CD8-positive, alpha-beta memory T cell (primary cell): ENCODE results near the gene AFF4. TPM values are rescaled to one million over a fixed set of nuclear protein-coding genes. Genes with fewer than 3 reads are reported as not detected.

ENCODE experiments used
- CTCF ChIA-PET: fragments of 350-600 bp; sonication (Branson Sonifier 250); formaldehyde crosslinking; loops from one replicate; lab custom pipeline; 2021; ENCODE audit warnings: antibody characterized with exemption; lab: Charles Lee
- POLR2A ChIA-PET: fragments of 350-600 bp; sonication (Branson Sonifier 250); formaldehyde crosslinking; loops from one replicate; lab custom pipeline; 2021; ENCODE audit warnings: antibody characterized with exemption; lab: Charles Lee
- DNase-seq, 5 donors: peaks; one replicate each; pipeline versions ENCODE4 v3.0.0 to v3.0.0-alpha.2; 2020 to 2022; ENCODE audit warnings: mixed read lengths in 1 of 5
- H3K27ac ChIP-seq: one replicate; pipeline ENCODE4 v1.7.0; 2013; ENCODE audit warnings: low read depth, mild to moderate bottlenecking, low read length, moderate library complexity
- H3K27me3 ChIP-seq: 2 replicates; pipeline ENCODE4 v1.7.0; 2013; ENCODE audit warnings: low read length, mild to moderate bottlenecking; ENCODE audit not compliant: insufficient read depth, poor library complexity, severe bottlenecking
- H3K36me3 ChIP-seq: 2 replicates; pipeline ENCODE4 v1.7.0; 2013; ENCODE audit warnings: mild to moderate bottlenecking, low read length, moderate library complexity; ENCODE audit not compliant: insufficient read depth
- H3K4me1 ChIP-seq: 2 replicates; pipeline ENCODE4 v1.7.0; 2013; ENCODE audit warnings: mild to moderate bottlenecking, low read length, moderate library complexity; ENCODE audit not compliant: insufficient read depth
- H3K4me3 ChIP-seq: 2 replicates; pipeline ENCODE4 v1.7.0; 2013; ENCODE audit warnings: mild to moderate bottlenecking, low read length
- H3K9me3 ChIP-seq: 2 replicates; pipeline ENCODE4 v1.7.0; 2013; ENCODE audit warnings: mild to moderate bottlenecking, low read length
- H3K27ac Mint-ChIP-seq, 8 donors: one replicate each; pipeline ENCODE4 v1.8.0; 2020 to 2021; ENCODE audit warnings: mixed read lengths in 8 of 8, mild to moderate bottlenecking in 6 of 8, inconsistent platforms in 3 of 8, moderate library complexity in 3 of 8
- H3K27me3 Mint-ChIP-seq, 2 donors: one replicate each; pipeline ENCODE4 v1.8.0; 2020 to 2021; ENCODE audit warnings: mixed read lengths in 2 of 2, mild to moderate bottlenecking in 1 of 2, moderate library complexity in 1 of 2
- H3K36me3 Mint-ChIP-seq, 3 donors: one replicate each; pipeline ENCODE4 v1.8.0; 2020 to 2021; ENCODE audit warnings: mixed read lengths in 3 of 3, inconsistent platforms in 1 of 3, mild to moderate bottlenecking in 1 of 3
- H3K4me1 Mint-ChIP-seq, 3 donors: one replicate each; pipeline ENCODE4 v1.8.0; 2020 to 2021; ENCODE audit warnings: mixed read lengths in 3 of 3, inconsistent platforms in 1 of 3, mild to moderate bottlenecking in 1 of 3
- H3K4me3 Mint-ChIP-seq, 7 donors: one replicate each; pipeline ENCODE4 v1.8.0; 2020 to 2021; ENCODE audit warnings: mixed read lengths in 7 of 7, mild to moderate bottlenecking in 6 of 7, moderate library complexity in 4 of 7, inconsistent platforms in 2 of 7
- H3K9me3 Mint-ChIP-seq, 5 donors: one replicate each; pipeline ENCODE4 v1.8.0; 2020 to 2022; ENCODE audit warnings: mixed read lengths in 5 of 5, mild to moderate bottlenecking in 3 of 5, moderate library complexity in 2 of 5, inconsistent platforms in 1 of 5
- polyA plus RNA-seq: library from polyadenylated mRNA; unstranded; fragments of 300-500 nt; fragmentation: Illumina TruSeq; gene quantifications from one replicate; pipeline ENCODE4 v1.2.3, GENCODE V29; 2021
- total RNA-seq, 2 experiments: library from RNA; stranded (reverse); gene quantifications; one replicate each; pipeline ENCODE4 v1.2.3, GENCODE V29; 2021

AFF4 gene
- total and polyA plus RNA-seq, 3 experiments from 2014 or later, result 17.5 to 28.8 (median 26.3) TPM

GRCh38 chr5:132836852-132837251, 126.6 kb downstream of the AFF4 start:
- ChIA-PET CTCF (interaction anchor here (1.5 kb wide), 1 partner anchor 9 kb away, joined by 4 read pairs; no protein-coding TSS in a partner anchor), POLR2A (no interaction called here)
- no peak overlapping the region for H3K4me3 ChIP-seq
- H3K9me3 Mint-ChIP-seq, result no peaks in the 10 kb centered on the region
- no peaks in the 10 kb centered on the region for H3K27me3 Mint-ChIP-seq
- no peak for DNase-seq
- H3K4me3 Mint-ChIP-seq, result no peak overlapping the region
- no peaks in the 10 kb centered on the region for H3K36me3 Mint-ChIP-seq
- no peaks in the 10 kb centered on the region for H3K4me1 Mint-ChIP-seq
- no peaks in the 10 kb centered on the region for H3K4me1 ChIP-seq
- no peaks in the 10 kb centered on the region for H3K9me3 ChIP-seq
- no peaks in the 10 kb centered on the region for H3K27me3 ChIP-seq
- no peaks in the 10 kb centered on the region for H3K36me3 ChIP-seq
- H3K27ac ChIP-seq, result no peak overlapping the region
- no peak overlapping the region for H3K27ac Mint-ChIP-seq

DNA sequence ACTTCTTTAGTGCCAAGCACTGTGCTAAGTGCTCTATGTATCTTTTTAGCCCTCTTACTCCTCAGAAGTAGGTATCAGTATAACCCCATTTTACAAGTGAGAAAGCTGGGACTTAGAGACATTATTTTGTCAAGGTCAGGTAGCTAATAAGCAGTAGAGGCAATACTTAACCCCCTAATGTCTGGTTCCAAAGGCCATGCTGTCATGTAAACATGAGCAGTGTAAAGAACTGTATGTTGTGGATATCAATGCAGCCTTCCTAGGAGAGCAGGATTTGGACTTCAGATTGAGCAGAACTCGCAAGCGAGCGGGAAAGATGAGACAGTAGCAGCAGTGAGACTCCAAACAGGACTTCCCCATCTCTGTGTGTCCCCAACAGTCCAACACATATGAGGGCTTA, 129.4 kb downstream of the AFF4 start:
- Mint-ChIP-seq H3K9me3 (peaks cover 0 to 2% (median 0%) of the 10 kb centered on the region in 5 donors), H3K4me3 (peak overlapping the region in 1 of 7 donors; percentile 4), H3K27ac (no peak overlapping the region), H3K27me3 (peaks cover 7 to 14% of the 10 kb centered on the region in 2 donors), H3K36me3 (peaks cover 0 to 1% (median 0%) of the 10 kb centered on the region in 3 donors), H3K4me1 (peaks cover 4 to 16% (median 6%) of the 10 kb centered on the region in 3 donors)
- no peaks in the 10 kb centered on the region for H3K36me3 ChIP-seq
- no peaks in the 10 kb centered on the region for H3K9me3 ChIP-seq
- DNase-seq, result no peak
- no peak overlapping the region for H3K4me3 ChIP-seq
- no peak overlapping the region for H3K27ac ChIP-seq
- peaks cover 5% of the 10 kb centered on the region for H3K27me3 ChIP-seq
- ChIA-PET CTCF (interaction anchor here (1.3 to 1.4 kb wide), 2 partner anchors 32 to 307 kb away, joined by 3 read pairs; partner anchors contain the start of genes GDF9 and UQCRQ), POLR2A (no interaction called here)
- H3K4me1 ChIP-seq, result no peaks in the 10 kb centered on the region

DNA sequence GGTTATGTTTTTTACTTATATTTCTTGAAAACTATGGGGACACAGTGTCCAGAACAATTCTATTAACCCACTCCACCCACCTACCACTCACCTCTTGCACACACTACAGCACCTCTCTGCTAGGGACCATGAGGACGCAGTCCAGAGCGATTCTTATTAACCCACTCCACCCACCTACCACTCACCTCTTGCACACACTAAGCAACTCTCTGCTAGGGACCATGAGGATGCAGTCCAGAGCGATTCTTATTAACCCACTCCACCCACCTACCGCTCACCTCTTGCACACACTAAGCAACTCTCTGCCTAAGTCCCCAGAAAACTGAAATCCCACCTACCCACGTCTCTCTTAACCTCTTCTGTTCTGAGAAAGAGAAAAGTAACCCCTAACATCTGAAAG, 130.8 kb downstream of the AFF4 start:
- H3K36me3 ChIP-seq, result no peaks in the 10 kb centered on the region
- no peaks in the 10 kb centered on the region for H3K4me1 ChIP-seq
- no peak for DNase-seq
- ChIA-PET CTCF (interaction anchor here (0.8 to 1.4 kb wide), 2 partner anchors 25 to 33 kb away, joined by 3 read pairs; partner anchors contain the start of genes GDF9 and UQCRQ), POLR2A (no interaction called here)
- no peak overlapping the region for H3K4me3 ChIP-seq
- peak overlapping the region in 2 of 8 donors; percentile 51 to 54 for H3K27ac Mint-ChIP-seq
- H3K9me3 ChIP-seq, result no peaks in the 10 kb centered on the region
- peak overlapping the region; percentile 6 to 73 (median 53) for H3K4me3 Mint-ChIP-seq
- peaks cover 15 to 23% of the 10 kb centered on the region in 2 donors for H3K27me3 Mint-ChIP-seq
- peaks cover 4 to 17% (median 6%) of the 10 kb centered on the region in 3 donors for H3K4me1 Mint-ChIP-seq
- peaks cover 0 to 1% (median 0%) of the 10 kb centered on the region in 3 donors for H3K36me3 Mint-ChIP-seq
- peaks cover 5% of the 10 kb centered on the region for H3K27me3 ChIP-seq
- peaks cover 0 to 2% (median 0%) of the 10 kb centered on the region in 5 donors for H3K9me3 Mint-ChIP-seq
- H3K27ac ChIP-seq, result no peak overlapping the region

- Histone ChIP-seq H3K36me3 (no peaks in the 10 kb centered on the region), H3K9me3 (no peaks in the 10 kb centered on the region), H3K27ac (peak overlapping the region; percentile 31), H3K4me3 (no peak overlapping the region), H3K27me3 (peaks cover 11% of the 10 kb centered on the region), H3K4me1 (peaks cover under 1% of the 10 kb centered on the region)
- Mint-ChIP-seq H3K4me3 (peak overlapping the region; percentile 74 to 92 (median 85)), H3K27ac (peak overlapping the region in 2 of 8 donors; percentile 33 to 90), H3K27me3 (peaks cover 28 to 35% of the 10 kb centered on the region in 2 donors), H3K9me3 (peaks cover 0 to 2% (median 0%) of the 10 kb centered on the region in 5 donors), H3K36me3 (peaks cover 0 to 1% (median 0%) of the 10 kb centered on the region in 3 donors), H3K4me1 (peaks cover 4 to 19% (median 6%) of the 10 kb centered on the region in 3 donors)
- POLR2A ChIA-PET, result no interaction called here
- no peak for DNase-seq
- CTCF ChIA-PET, result interaction anchor here (1.8 to 6.3 kb wide), 3 partner anchors 12 to 52 kb away, joined by 6 to 47 read pairs (median 11); no protein-coding TSS in a partner anchor
Measured at GRCh38 chr5:132831095-132831860, 132.2 kb downstream of the AFF4 start.

DNA sequence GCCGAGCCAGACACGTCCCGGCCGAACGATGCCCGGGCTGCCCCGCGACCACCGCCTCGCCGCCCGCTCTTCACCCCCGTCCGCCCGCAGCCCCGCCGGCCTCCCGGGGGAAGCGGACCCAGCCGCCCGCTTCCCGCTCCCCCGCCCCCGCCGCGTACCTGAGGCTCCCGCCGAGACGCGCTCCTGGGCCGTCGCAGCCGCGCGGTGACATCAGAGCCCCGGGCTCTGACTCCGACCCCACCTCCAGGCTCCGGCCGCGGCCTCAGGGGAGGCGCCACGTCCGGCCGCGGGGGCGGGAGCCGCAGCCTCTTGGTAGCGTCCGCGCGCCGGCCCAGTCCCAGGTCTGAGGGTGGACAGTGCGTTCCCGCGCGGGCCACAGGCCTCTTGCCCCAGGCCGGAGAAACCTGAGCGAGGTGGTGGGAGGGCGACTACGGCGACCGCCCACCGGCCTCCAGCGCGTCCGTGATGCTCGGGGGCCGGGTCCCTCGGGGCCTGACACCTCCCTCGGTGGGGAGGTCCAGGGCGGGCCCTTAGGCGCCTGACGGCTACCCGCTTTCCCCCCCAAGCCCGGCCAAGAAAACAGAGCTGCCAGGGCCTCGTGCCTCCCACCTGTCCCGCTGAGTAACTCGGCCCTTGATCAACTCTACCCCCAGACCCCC, 132.9 kb downstream of the AFF4 start, which contains the start of gene SHROOM1:
SHROOM1 (minus strand) TSS at position 212 of the 659 bp plus-strand sequence. CDS start 4,507 bp downstream, outside the sequence.
- H3K27me3 ChIP-seq, result peaks cover 18% of the 10 kb centered on the region
- H3K4me3 ChIP-seq, result peak within 1 kb of the TSS; percentile 58
- ChIA-PET POLR2A (interaction anchor here (0.6 to 0.8 kb wide), 2 partner anchors 53 to 175 kb away, joined by 3 to 4 read pairs; no protein-coding TSS in a partner anchor), CTCF (interaction anchor here (0.7 to 6.3 kb wide), 15 partner anchors 9 to 304 kb away, joined by 3 to 47 read pairs (median 6); partner anchors contain the start of genes LEAP2 and SOWAHA)
- H3K36me3 ChIP-seq, result no peaks in the 10 kb centered on the region
- no peak for DNase-seq
- Mint-ChIP-seq H3K4me3 (peak within 1 kb of the TSS; percentile 87 to 96 (median 88)), H3K36me3 (peaks cover 0 to 1% (median 0%) of the 10 kb centered on the region in 3 donors), H3K27me3 (peaks cover 31 to 39% of the 10 kb centered on the region in 2 donors), H3K4me1 (peaks cover 4 to 24% (median 6%) of the 10 kb centered on the region in 3 donors), H3K9me3 (peaks cover 0 to 2% (median 0%) of the 10 kb centered on the region in 5 donors), H3K27ac (peak within 1 kb of the TSS in 4 of 8 donors; percentile 8 to 90 (median 67))
- peaks cover 5% of the 10 kb centered on the region for H3K4me1 ChIP-seq
- peak within 1 kb of the TSS; percentile 51 for H3K27ac ChIP-seq
- no peaks in the 10 kb centered on the region for H3K9me3 ChIP-seq

DNA sequence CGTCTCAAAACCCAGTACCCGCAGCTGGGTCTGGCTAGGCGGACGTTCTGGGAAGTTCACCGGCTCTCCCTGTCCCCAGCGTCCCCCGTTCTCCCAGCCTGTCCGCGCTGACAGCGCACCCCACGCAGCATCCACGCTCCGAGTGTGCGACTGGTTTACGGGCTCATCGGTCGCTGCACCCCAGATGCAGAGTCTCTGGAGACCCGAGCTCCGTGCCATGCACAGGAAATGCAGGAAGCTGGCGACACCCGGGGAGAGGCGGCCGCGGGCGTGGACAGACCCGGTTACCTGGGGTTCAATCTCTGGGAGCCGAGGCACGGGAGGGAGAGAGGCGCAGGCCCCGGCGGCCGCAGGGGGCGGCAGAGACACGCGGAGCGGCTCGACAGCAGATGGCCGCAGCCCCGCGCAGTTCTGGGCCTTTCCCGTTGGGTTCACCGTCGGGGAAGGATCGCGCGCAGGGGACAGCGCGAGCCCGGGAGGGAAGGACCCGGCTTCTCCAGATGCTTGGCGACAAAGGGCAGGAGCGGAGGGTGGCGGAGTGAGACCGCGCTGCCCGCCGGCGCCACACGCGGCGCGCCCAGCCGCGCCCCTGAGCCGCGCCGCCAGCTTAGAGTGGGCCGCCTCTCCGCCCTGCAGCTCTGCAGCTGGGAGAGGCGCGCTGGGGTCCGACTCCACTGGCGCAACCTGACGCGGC, 133.5 kb downstream of the AFF4 start:
- POLR2A ChIA-PET, result interaction anchor here (0.6 to 0.8 kb wide), 2 partner anchors 53 to 176 kb away, joined by 3 to 4 read pairs; no protein-coding TSS in a partner anchor
- H3K36me3 Mint-ChIP-seq, result peaks cover 0 to 1% (median 0%) of the 10 kb centered on the region in 3 donors
- H3K4me1 Mint-ChIP-seq, result peaks cover 4 to 24% (median 6%) of the 10 kb centered on the region in 3 donors
- peak overlapping the region; percentile 51 for H3K27ac ChIP-seq
- no peaks in the 10 kb centered on the region for H3K9me3 ChIP-seq
- no peaks in the 10 kb centered on the region for H3K36me3 ChIP-seq
- peak overlapping the region in 3 of 8 donors; percentile 8 to 68 (median 66) for H3K27ac Mint-ChIP-seq
- peaks cover 0 to 2% (median 0%) of the 10 kb centered on the region in 5 donors for H3K9me3 Mint-ChIP-seq
- peak overlapping the region; percentile 58 for H3K4me3 ChIP-seq
- H3K4me1 ChIP-seq, result peaks cover 5% of the 10 kb centered on the region
- peak; percentile 54 to 77 (median 66) for DNase-seq
- peaks cover 21% of the 10 kb centered on the region for H3K27me3 ChIP-seq
- peak overlapping the region; percentile 87 to 96 (median 88) for H3K4me3 Mint-ChIP-seq
- CTCF ChIA-PET, result interaction anchor here (0.7 to 6.3 kb wide), 18 partner anchors 8 to 516 kb away, joined by 3 to 47 read pairs (median 6); partner anchors contain the start of genes LEAP2 and SOWAHA
- H3K27me3 Mint-ChIP-seq, result peaks cover 34 to 41% of the 10 kb centered on the region in 2 donors
